ENCODE measurements around the gene GRID1.

Gene GRID1

GRCh38 chr10:86226016-86226415 lies 140.6 kb downstream of the GRID1 start:
- no peak for DNase-seq

DNA sequence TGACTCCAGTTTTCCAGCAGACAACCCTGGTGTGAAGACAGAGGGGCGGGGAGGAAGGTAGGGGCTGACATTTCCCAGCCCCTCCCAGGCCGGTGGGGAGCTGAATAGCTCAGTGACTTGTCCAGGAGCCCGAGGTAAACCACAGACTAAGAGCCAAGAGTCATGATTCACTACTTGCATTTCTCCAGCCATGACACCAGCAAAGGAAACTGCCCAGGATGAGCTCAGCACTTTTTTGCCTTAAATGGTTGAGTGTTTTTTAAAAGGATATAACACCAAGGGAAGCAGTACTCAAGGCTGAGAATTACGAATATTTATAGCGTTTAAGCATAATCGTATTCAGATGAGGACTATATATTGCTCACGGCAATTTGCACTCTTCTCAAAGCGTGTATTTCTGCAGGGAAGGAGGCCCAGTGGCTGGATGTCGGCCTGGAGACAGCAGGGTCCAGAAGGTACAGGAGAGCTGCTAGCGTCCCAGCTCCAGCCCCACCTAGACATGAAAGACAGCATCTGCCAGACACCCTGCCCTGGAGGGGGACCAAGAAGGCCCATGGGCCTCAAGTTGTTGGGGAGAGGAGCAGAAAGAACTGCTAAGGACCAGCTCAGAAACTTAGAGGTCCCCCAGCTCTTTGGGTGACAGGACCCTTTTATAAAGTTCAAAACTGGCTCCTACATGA lies 141.4 kb downstream of the GRID1 start:
- no peak for DNase-seq

DNA sequence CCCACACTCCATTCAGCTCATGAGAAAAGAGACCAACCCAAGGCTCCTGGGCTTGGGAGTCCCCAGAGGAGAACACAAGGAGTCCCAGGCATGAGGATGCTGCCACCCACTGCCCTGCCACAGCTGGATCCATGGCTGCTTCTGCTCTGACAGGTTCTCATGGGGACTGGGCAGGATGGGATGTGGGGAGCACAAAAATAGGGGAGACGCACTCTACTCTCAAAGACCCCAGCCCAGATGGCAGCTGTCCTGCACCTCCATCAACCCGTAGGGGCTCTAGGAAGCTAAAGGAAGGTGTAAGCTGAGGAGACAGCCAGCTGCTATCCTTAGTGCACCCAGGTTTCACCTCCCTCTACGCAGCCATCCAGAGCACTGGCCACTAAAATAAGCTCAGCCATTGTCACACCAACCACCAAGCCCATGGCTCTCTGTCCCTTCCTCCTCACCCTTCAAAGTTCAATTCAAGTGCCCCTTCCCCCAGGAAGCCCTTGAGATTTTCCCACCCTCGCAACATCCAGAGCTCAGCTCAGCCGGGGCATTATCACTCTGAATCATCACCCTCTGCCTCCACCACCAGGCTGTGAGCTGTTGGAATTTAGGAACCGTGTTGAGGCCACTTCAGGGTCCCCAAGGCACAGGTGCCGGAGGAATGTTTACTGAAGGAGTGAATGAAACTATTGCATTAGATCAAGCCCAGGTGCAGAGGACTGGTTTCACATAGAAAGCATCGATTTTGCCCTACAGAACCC lies 142.1 kb downstream of the GRID1 start:
- DNase-seq, result no peak

GRCh38 chr10:86223256-86223655 lies 143.3 kb downstream of the GRID1 start:
- no peak for DNase-seq

GRCh38 chr10:86222687-86223086 lies 143.9 kb downstream of the GRID1 start:
- DNase-seq, result no peak

DNA sequence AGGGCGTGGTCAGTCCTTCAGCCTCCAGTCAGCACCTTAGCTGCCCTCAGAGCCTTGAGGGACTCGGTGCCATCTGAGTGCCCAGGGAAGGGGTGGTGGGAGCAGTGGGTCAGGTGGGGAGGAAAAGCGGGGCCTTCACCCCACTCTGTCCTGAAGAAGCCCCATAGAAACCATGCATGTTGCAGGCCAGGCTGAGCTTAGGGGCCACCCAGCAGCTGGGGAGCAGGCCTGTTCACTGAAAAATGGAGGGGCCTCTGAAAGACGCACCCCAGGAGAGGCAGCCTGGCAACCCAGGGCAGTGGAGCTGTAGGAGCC lies 144.3 kb downstream of the GRID1 start:
- no peak for DNase-seq

DNA sequence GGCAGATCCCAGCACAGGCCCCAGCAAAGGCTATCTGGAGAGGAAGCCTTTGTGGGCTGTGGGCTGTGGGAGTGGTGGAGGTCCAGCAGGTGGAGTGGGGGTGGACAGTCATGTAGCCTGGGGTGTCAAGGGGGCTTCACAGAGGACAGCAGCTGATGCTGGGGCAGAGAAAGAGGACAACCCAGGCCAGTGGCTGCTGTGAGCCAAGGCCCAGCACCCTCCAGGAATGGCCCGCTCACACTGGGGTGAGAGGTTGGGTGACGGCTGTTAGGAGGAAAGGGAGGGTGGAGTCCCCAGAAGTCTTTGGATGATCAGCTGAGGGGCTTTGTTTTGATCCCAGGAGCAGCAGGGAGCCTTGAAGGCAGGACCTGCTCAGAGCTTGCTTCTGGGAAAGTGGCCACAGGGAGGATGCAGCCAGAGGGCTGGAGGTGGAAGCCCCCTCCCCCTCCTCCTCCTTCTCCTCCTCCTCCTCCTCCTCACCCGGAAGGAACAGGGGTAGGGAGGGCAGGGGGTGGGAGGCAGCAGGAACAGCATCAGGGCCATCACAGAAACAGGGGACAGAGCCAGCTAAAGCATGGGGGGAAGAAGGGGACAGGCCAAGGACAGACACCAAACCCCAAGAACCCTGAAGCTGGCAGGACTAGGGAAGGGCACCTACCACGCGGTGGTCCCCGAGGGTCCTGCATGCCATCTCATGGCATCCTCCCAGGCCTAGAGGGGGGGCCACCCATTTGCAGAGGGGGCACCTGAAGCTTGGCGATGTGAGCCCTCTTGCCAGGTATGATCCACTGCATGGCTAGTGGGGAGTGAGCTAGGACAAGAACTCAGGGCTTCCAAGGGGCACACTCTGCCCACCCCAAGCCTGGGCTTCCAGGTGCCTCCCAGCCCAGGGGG lies 144.9 kb downstream of the GRID1 start:
- DNase-seq, result no peak

- DNase-seq, result no peak
Measured at GRCh38 chr10:86220626-86221025, 146.0 kb downstream of the GRID1 start.

DNA sequence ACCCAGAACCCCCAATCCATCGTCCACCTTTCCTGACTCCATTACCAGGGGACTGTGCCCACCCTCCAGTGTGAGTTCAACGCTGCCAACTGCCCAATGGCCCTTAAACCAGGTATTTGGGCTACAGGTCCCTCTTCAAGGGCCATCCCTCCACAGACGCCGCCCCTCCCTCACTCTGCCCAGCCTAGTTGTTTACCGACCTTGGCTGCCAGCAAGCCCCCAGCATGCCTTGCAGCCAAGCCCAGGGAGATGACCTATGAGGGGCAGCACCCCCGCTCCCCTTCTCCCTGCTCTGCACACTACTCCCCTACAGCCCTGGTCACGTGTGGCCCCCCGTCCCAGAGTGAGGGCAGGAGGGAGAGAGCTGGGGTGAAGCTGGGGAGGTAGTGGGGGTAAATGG lies 147.3 kb downstream of the GRID1 start:
- no peak for DNase-seq

DNA sequence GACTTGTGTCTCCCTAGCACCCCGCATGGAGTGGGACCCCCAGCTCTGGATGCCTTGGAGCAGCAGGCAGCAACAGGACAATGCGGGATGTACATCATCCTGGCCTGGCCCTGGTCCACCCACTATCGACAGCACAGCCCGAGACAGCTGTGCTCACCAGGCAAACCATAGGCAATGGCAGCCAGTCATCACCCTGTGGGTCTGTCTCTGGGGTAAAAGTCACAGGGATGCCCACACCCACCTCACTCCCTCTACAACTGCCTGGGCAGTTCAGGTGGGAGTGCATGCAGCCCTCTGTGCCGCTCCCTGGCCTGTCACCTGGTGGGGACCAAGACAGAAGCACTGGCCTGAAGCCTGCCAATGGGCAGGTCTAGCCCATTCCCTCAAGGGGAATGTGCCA lies 147.8 kb downstream of the GRID1 start:
- DNase-seq, result no peak

GRCh38 chr10:86218160-86218559 lies 148.4 kb downstream of the GRID1 start:
- DNase-seq, result no peak

DNA sequence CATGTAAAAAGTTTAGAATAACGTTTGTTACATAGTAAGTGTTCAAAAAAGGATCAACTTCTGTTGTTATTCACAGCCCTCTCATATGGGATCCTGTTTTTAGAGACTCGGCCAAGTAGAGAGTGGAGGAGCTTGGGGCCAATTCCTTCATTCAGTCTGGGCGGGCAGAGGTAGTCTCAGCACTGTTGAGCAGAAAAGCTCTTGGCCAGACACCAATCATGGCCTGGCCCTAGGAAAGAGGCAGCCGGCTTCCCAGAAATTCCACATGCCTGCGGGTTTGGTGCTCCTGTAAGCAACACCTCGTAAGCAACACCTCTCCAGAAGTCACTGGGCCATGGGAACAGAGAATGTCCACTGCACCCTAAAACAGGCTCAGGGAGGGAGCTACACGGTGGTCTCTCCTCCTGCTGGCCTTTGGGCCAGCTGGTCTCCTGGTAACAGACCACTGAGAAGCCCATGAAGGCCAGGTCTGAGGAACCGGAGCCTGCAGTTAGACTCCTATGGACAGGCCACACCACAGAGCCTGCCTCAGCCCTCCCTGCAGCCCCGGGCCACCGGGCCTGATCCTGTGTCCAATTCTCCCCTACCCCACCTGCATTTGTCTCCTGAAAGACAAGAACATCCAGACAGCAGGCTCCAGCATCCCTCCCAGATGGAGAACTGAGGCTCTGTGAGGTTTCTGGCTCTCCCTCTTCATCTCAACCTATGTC lies 149.1 kb downstream of the GRID1 start:
- no peak for DNase-seq

- no peak for DNase-seq
Measured at GRCh38 chr10:86216886-86217285, 149.7 kb downstream of the GRID1 start.

GRCh38 chr10:86215712-86216111 lies 150.9 kb downstream of the GRID1 start:
- no peak for DNase-seq

- DNase-seq, result no peak
Measured at GRCh38 chr10:86215046-86215445, 151.5 kb downstream of the GRID1 start.

- DNase-seq, result no peak
Measured at GRCh38 chr10:86213148-86213547, 153.4 kb downstream of the GRID1 start.

- DNase-seq, result no peak
Measured at GRCh38 chr10:86212391-86212700, 154.2 kb downstream of the GRID1 start.

DNA sequence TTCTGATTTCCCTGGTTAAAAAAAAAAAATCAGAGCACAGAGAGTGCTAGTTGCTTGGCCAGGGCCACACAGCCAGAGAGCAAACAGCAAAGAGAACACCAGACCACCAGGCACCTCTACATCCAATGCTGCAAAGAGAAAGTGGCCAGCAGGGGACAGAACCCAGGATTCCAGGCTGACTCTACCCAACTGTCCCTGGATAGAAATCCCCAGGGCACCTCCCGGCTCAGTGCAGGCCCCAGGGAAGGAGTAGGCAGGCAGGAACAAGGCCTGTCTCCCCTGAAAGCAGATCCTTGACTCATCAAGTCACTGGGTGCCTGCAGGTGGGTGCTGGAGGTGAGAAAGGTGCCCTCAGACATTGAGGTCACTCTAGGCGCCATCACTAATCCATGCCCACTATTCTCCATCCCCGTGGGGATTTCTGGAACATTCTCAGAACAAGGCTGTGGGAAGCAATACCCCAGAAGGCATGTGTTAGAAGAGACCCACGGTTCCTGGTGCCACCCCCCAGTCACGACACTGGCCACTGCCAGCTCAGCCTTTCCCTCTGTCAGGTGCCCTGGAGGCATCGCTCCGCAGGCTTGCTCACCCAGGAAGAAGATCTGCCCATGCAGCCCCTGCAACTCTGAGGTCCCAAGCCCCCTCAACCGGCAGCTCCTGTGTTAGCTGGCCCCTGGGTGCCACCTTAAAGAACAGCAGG lies 154.8 kb downstream of the GRID1 start:
- DNase-seq, result no peak

- no peak for DNase-seq
Measured at GRCh38 chr10:86210416-86210815, 156.2 kb downstream of the GRID1 start.

DNA sequence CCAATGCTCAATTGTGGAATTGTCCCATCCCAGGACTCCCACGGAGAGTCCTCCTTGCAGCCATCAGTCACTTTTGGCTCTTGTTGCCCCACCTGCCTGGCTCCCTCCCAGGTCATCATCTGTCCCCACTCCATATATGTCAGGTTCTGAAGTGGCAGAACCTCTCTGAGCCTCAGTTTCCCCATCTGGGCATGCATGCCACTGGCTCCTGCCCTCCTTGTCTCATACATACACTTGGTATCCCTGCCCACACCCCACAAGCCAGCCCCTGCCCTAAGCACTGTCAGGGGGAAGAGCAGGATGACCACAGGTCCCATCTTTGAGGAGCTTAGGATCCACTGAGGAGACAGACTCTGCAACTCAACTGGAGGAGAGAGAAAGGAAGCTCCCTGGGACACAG lies 156.9 kb downstream of the GRID1 start:
- no peak for DNase-seq

GRCh38 chr10:86207226-86207625 lies 159.4 kb downstream of the GRID1 start:
- no peak for DNase-seq

DNA sequence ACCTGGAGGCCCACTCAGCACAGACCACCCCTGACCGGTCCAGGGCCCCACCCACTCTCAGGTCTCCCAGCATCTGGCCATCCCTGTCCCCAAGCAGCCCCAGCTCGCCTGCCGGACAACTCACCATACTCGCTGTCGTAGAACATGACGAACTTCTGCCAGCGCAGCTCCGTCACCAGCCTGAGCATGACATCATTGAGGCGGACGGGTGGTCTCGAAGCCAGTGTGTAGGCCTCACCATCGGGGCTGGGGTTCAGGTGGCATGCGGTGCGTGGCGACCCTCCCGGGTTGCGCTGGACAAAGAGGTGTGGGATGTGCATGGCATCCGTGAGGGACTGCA lies 160.4 kb downstream of the GRID1 start:
- no peak for DNase-seq

Measured in stimulated activated naive CD4-positive, alpha-beta T cell (primary cell).